ENCODE data around the gene ARL15.
"Not testable (repeated sequence)": the region's sequence is repeated elsewhere in the genome, so short reads cannot be mapped to it uniquely, and the experiment has no call there.

The ARL15 gene

GRCh38 chr5:53858700-53859456, 451.5 kb downstream of the ARL15 start:
- TF ChIP-seq CTCF (IDR thresholded peaks at IDR 0.05) = no peak

DNA sequence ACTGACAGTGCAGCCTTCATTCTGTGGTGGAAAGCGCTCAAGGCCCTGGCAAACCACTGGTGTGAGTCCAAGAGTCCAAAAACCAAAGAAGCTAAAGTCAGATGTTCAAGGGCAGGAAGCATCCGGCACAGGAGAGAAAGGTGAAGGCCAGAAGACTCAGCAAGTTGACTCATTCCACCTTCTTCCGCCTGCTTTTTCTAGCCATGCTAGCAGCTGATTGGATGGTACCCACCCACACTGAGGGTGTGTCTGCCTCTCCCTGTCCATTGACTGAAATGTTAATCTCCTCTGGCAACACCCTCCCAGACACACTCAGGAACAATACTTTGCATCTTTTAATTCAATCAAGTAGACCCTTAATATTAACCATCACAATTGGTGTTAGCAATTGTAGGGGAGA, 453.9 kb downstream of the ARL15 start:
- Histone ChIP-seq H3K4me1 (ENCODE audit: control insufficient read depth in 1 of 2, insufficient read depth in 1 of 2, low read depth in 1 of 2, low read length in 1 of 2) (no peaks in the 10 kb centered on the region), H3K36me3 (no peaks in the 10 kb centered on the region)
- TF ChIP-seq CTCF (IDR thresholded peaks at IDR 0.05) = no peak

More at GRCh38 chr5:53858700-53859456, 451.5 kb downstream of the ARL15 start:
- no peaks in the 10 kb centered on the region for H3K27me3 ChIP-seq
- no peak overlapping the region for H3K27ac ChIP-seq
- H3K9me3 ChIP-seq = no peaks in the 10 kb centered on the region
- H3K36me3 ChIP-seq = no peaks in the 10 kb centered on the region
- H3K4me1 ChIP-seq (ENCODE audit: control insufficient read depth in 1 of 2, insufficient read depth in 1 of 2, low read depth in 1 of 2, low read length in 1 of 2) = no peaks in the 10 kb centered on the region
- H3K4me3 ChIP-seq (ENCODE audit: low read depth in 1 of 2, low read length in 1 of 2) = no peak overlapping the region

GRCh38 chr5:53836851-53837430, 473.4 kb downstream of the ARL15 start:
- H3K27ac ChIP-seq; H3K4me3 ChIP-seq (ENCODE audit: low read depth in 1 of 2, low read length in 1 of 2); H3K36me3 ChIP-seq; H3K4me1 ChIP-seq (ENCODE audit: control insufficient read depth in 1 of 2, insufficient read depth in 1 of 2, low read depth in 1 of 2, low read length in 1 of 2); H3K27me3 ChIP-seq; H3K9me3 ChIP-seq: not testable (repeated sequence)

More for the DNA sequence above, 453.9 kb downstream of the ARL15 start:
- H3K9me3 ChIP-seq = peaks cover 5% of the 10 kb centered on the region
- no peak overlapping the region for H3K4me3 ChIP-seq (ENCODE audit: low read depth in 1 of 2, low read length in 1 of 2)
- H3K27ac ChIP-seq = no peak overlapping the region
- no peaks in the 10 kb centered on the region for H3K27me3 ChIP-seq

GRCh38 chr5:53834500-53834899, 475.9 kb downstream of the ARL15 start:
- Histone ChIP-seq H3K4me1 (ENCODE audit: control insufficient read depth in 1 of 2, insufficient read depth in 1 of 2, low read depth in 1 of 2, low read length in 1 of 2) (no peaks in the 10 kb centered on the region), H3K27ac (no peak overlapping the region), H3K36me3 (no peaks in the 10 kb centered on the region), H3K27me3 (no peaks in the 10 kb centered on the region), H3K9me3 (peaks cover 4% of the 10 kb centered on the region), H3K4me3 (ENCODE audit: low read depth in 1 of 2, low read length in 1 of 2) (no peak overlapping the region)
- no peak for TF ChIP-seq CTCF (IDR thresholded peaks at IDR 0.05)

All from neutrophil (primary cell).